Cardiac septum (tissue), 1 donor: ENCODE data around the gene ZNF446. TPM values are rescaled to one million over a fixed set of nuclear protein-coding genes. Genes with fewer than 3 reads are reported as not detected.
"Not testable (repeated sequence)": the region's sequence is repeated elsewhere in the genome, so short reads cannot be mapped to it uniquely, and the experiment has no call there.

Experiments used
- DNase-seq: peaks from one replicate; pipeline ENCODE4 v3.0.0-alpha.2; 2020; ENCODE audit warnings: low spot score
- intact Hi-C: fragments of 100-400 bp; cut with DNase I; formaldehyde crosslinking; loops from one replicate; pipeline ENCODE4 v1.14.0; 2022
- total RNA-seq: library from RNA; stranded (reverse); fragmentation: NEBNext Ultra II Directional; extraction: Animal tissue kit (Norgen Biotek cat#: 25700); gene quantifications from one replicate; pipeline ENCODE4 v1.2.1, GENCODE V29; 2021
- donor health status: DM: no; HTN: no; CAD: no.

Gene ZNF446
- total RNA-seq, 1 donor from 2014 or later = 5.8 TPM

GRCh38 chr19:58468216-58468839, 7.8 kb upstream of the ZNF446 start:
- no peak for DNase-seq
- intact Hi-C loops = no loop called here

GRCh38 chr19:58469241-58470013, 6.7 kb upstream of the ZNF446 start:
- DNase-seq = no peak
- intact Hi-C loops = no loop called here

- DNase-seq, intact Hi-C loops: not testable (repeated sequence)
Measured at GRCh38 chr19:58470837-58471543, 5.2 kb upstream of the ZNF446 start.

GRCh38 chr19:58471736-58472135, 4.4 kb upstream of the ZNF446 start:
- no peak for DNase-seq
- intact Hi-C loops = loop anchor here (1.0 kb wide), 1 partner anchor 26 kb away; no protein-coding TSS in a partner anchor

- intact Hi-C loops = no loop called here
- no peak for DNase-seq
Measured at GRCh38 chr19:58473775-58474174, 2.4 kb upstream of the ZNF446 start.

GRCh38 chr19:58474291-58474996, 1.7 kb upstream of the ZNF446 start:
- intact Hi-C loops = no loop called here
- DNase-seq = no peak

GRCh38 chr19:58474997-58475713, 997 bp upstream of the ZNF446 start:
- intact Hi-C loops = no loop called here
- DNase-seq = no peak

GRCh38 chr19:58476498-58477015, 405 bp downstream of the ZNF446 start:
- intact Hi-C loops = no loop called here

GRCh38 chr19:58477130-58477529, 978 bp downstream of the ZNF446 start:
- no peak for DNase-seq
- intact Hi-C loops = no loop called here

More at GRCh38 chr19:58476498-58477015, 405 bp downstream of the ZNF446 start:
- no peak for DNase-seq

- no peak for DNase-seq
- intact Hi-C loops = no loop called here
Measured at GRCh38 chr19:58477871-58478270, 1.7 kb downstream of the ZNF446 start.

GRCh38 chr19:58479303-58479702, 3.2 kb downstream of the ZNF446 start:
- intact Hi-C loops = no loop called here
- DNase-seq = peak; percentile 67

GRCh38 chr19:58479736-58480480, 3.8 kb downstream of the ZNF446 start:
- DNase-seq = peak; percentile 60
- intact Hi-C loops = no loop called here

- DNase-seq = no peak
- intact Hi-C loops = no loop called here
Measured at GRCh38 chr19:58480481-58480830, 4.3 kb downstream of the ZNF446 start.

GRCh38 chr19:58480831-58481230, 4.7 kb downstream of the ZNF446 start:
- intact Hi-C loops = no loop called here
- DNase-seq = no peak

GRCh38 chr19:58482372-58482771, 6.2 kb downstream of the ZNF446 start:
- intact Hi-C loops = no loop called here
- DNase-seq = no peak

- DNase-seq = no peak
- intact Hi-C loops = no loop called here
Measured at GRCh38 chr19:58483776-58484175, 7.6 kb downstream of the ZNF446 start.

GRCh38 chr19:58484349-58484748, 8.2 kb downstream of the ZNF446 start:
- DNase-seq, intact Hi-C loops: not testable (repeated sequence)

- no peak for DNase-seq
- intact Hi-C loops = no loop called here
Measured at GRCh38 chr19:58491393-58491792, 15.2 kb downstream of the ZNF446 start.
